SK-N-SH (cell line): Measurements from ENCODE around the gene PRRT4. TPM values are rescaled to one million over a fixed set of nuclear protein-coding genes. Genes with fewer than 3 reads are reported as not detected.

Source experiments
- CTCF ChIA-PET: fragments of 300-600, 350-600 bp; formaldehyde crosslinking; extraction: SDS; loops from one replicate; lab custom pipeline; 2021; lab: Yijun Ruan, JAX
- POLR2A ChIA-PET: fragments of 350-600 bp; sonication (Branson Sonifier 250); formaldehyde crosslinking; extraction: SDS; loops from one replicate; lab custom pipeline; 2020; ENCODE audit warnings: antibody characterized with exemption, inconsistent platforms; lab: Yijun Ruan, JAX
- DNase-seq: peaks from one replicate; pipeline ENCODE4 v3.0.0; 2012
- H2AFZ ChIP-seq: fragments of 200-600 bp; sonication (generic); 2 replicates; pipeline ENCODE4 v1.8.1; 2016; ENCODE audit warnings: antibody characterized with exemption, mild to moderate bottlenecking, low read depth
- H3F3A ChIP-seq: fragments of 200-600 bp; sonication (generic); replicated peaks from 2 replicates; pipeline ENCODE3; 2016; ENCODE audit warnings: antibody characterized with exemption, mild to moderate bottlenecking; ENCODE audit not compliant: insufficient read depth
- H3K27ac ChIP-seq, 2 experiments: fragments of 200-500 bp in 1 of 2; fragments of 200-600 bp in 1 of 2; sonication (Bioruptor generic) in 1 of 2; sonication (generic), shearing (Covaris generic) in 1 of 2; 2 replicates each; pipeline versions ENCODE4 v1.5.1 to v1.6.1; 2014 to 2016; ENCODE audit warnings: low read depth in 2 of 2, inconsistent platforms in 1 of 2, low read length in 1 of 2, mild to moderate bottlenecking in 1 of 2, mixed read lengths in 1 of 2
- H3K27me3 ChIP-seq: fragments of 200-600 bp; sonication (generic), shearing (Covaris generic); 2 replicates; pipeline ENCODE4 v1.6.1; 2016; ENCODE audit warnings: mixed run types; ENCODE audit not compliant: insufficient read depth
- H3K36me3 ChIP-seq, 2 experiments: fragments of 200-500 bp in 1 of 2; fragments of 200-600 bp in 1 of 2; sonication (Bioruptor generic) in 1 of 2; sonication (generic) in 1 of 2; replicated peaks in 1 of 2; 2 replicates each; pipeline versions ENCODE3 to v1.5.1; 2014 to 2016; ENCODE audit warnings: low read length in 1 of 2, mild to moderate bottlenecking in 1 of 2; ENCODE audit not compliant: insufficient read depth in 2 of 2, control insufficient read depth in 1 of 2
- H3K4me1 ChIP-seq, 2 experiments: fragments of 200-500 bp in 1 of 2; fragments of 200-600 bp in 1 of 2; sonication (Bioruptor generic) in 1 of 2; sonication (generic), shearing (Covaris generic) in 1 of 2; 2 replicates each; pipeline versions ENCODE4 v1.5.1 to v1.6.1; 2014 to 2016; ENCODE audit warnings: low read depth in 1 of 2, low read length in 1 of 2, mixed run types in 1 of 2; ENCODE audit not compliant: insufficient read depth in 2 of 2, control insufficient read depth in 1 of 2
- H3K4me2 ChIP-seq: fragments of 200-600 bp; sonication (generic), shearing (Covaris generic); 2 replicates; pipeline ENCODE4 v1.6.1; 2017; ENCODE audit warnings: mixed run types
- H3K4me3 ChIP-seq, 2 experiments: fragments of 200-500 bp in 1 of 2; fragments of 200-600 bp in 1 of 2; sonication (Bioruptor generic) in 1 of 2; sonication (generic), shearing (Covaris generic) in 1 of 2; 2 replicates each; pipeline versions ENCODE4 v1.5.1 to v1.8.1; 2014 to 2016; ENCODE audit warnings: low read depth in 2 of 2, inconsistent platforms in 1 of 2, low read length in 1 of 2, mild to moderate bottlenecking in 1 of 2, mixed read lengths in 1 of 2, moderate library complexity in 1 of 2
- H3K79me2 ChIP-seq: fragments of 200-600 bp; sonication (generic); 2 replicates; pipeline ENCODE4 v1.8.1; 2017; ENCODE audit warnings: mild to moderate bottlenecking; ENCODE audit not compliant: insufficient read depth
- H3K9ac ChIP-seq: fragments of 200-600 bp; sonication (generic); 2 replicates; pipeline ENCODE4 v1.6.1; 2017; ENCODE audit warnings: mixed run types
- H3K9me2 ChIP-seq: fragments of 200-600 bp; sonication (generic); 2 replicates; pipeline ENCODE4 v1.6.1; 2017; ENCODE audit warnings: mixed run types
- H3K9me3 ChIP-seq: fragments of 200-600 bp; sonication (generic); 2 replicates; pipeline ENCODE4 v1.6.1; 2017; ENCODE audit warnings: mixed run types, mild to moderate bottlenecking, moderate library complexity
- H4K20me1 ChIP-seq: fragments of 200-600 bp; sonication (generic); 2 replicates; pipeline ENCODE4 v1.6.1; 2017; ENCODE audit warnings: mild to moderate bottlenecking, mixed run types; ENCODE audit not compliant: insufficient read depth
- CHD2 ChIP-seq: fragments of 150-350 bp; IDR thresholded peaks from 2 replicates; pipeline ENCODE4 v1.6.1; 2018; ENCODE audit warnings: low read length; ENCODE audit not compliant: partially characterized antibody
- CTCF ChIP-seq: fragments of 200-600 bp; sonication (generic); IDR thresholded peaks from 2 replicates; pipeline ENCODE4 v1.6.1; 2017; ENCODE audit warnings: antibody characterized with exemption, mild to moderate bottlenecking, moderate library complexity
- FOXJ3 ChIP-seq: sonication (generic); formaldehyde crosslinking; IDR thresholded peaks from 2 replicates; pipeline ENCODE4 v1.5.1; 2020; ENCODE audit warnings: mild to moderate bottlenecking, missing genetic modification reagents
- FOXM1 ChIP-seq: IDR thresholded peaks from 2 replicates; pipeline ENCODE4 v1.4.0; 2012; ENCODE audit warnings: low read depth, mild to moderate bottlenecking
- IRF3 ChIP-seq: fragments of 150-350 bp; IDR thresholded peaks from 2 replicates; pipeline ENCODE4 v1.6.1; 2016; ENCODE audit warnings: mild to moderate bottlenecking, low read depth, low read length
- POLR2AphosphoS5 ChIP-seq: IDR thresholded peaks from 2 replicates; pipeline ENCODE4 v1.6.1; 2012; ENCODE audit warnings: low read depth, low read length
- RAD21 ChIP-seq: IDR thresholded peaks from 2 replicates; pipeline ENCODE4 v1.6.1; 2012; ENCODE audit warnings: mild to moderate bottlenecking, low read length
- REST ChIP-seq: IDR thresholded peaks from 2 replicates; pipeline ENCODE4 v1.6.1; 2012; ENCODE audit warnings: mild to moderate bottlenecking, low read depth, low read length, moderate library complexity
- SMC3 ChIP-seq: IDR thresholded peaks from 2 replicates; pipeline ENCODE4 v1.6.1; 2012; ENCODE audit warnings: low read depth, low read length, improper control_type of control experiment
- TEAD4 ChIP-seq: IDR thresholded peaks from 2 replicates; pipeline ENCODE4 v1.4.0; 2012; ENCODE audit warnings: mild to moderate bottlenecking, borderline replicate concordance; ENCODE audit not compliant: insufficient read depth
- USF1 ChIP-seq: IDR thresholded peaks from 2 replicates; pipeline ENCODE4 v1.4.0; 2012; ENCODE audit warnings: low read depth, borderline replicate concordance
- WGBS: methylation state at CpG from one replicate; pipeline ENCODE4 v1.1.6; 2017; ENCODE audit warnings: low lambda C conversion rate; 5-methylcytosine and 5-hydroxymethylcytosine counted together
- polyA plus RNA-seq, 3 experiments: library from polyadenylated mRNA; depleted of rRNA; stranded (reverse); fragments of >200 nt; gene quantifications; 2 replicates each; pipeline ENCODE4 v1.2.3, GENCODE V29; 2012

Gene PRRT4
- polyA plus RNA-seq, 1 of the 3 experiments (the other 2 are of a cell fraction) = 1.5 TPM

GRCh38 chr7:128322040-128322643, 39.3 kb downstream of the PRRT4 start:
- Histone ChIP-seq H2AFZ (no peak overlapping the region), H3F3A (peaks cover 18% of the 10 kb centered on the region), H3K4me3 (no peak overlapping the region), H3K79me2 (no peaks in the 10 kb centered on the region), H4K20me1 (no peaks in the 10 kb centered on the region), H3K27ac (peak overlapping the region in 1 of 2 experiments; percentile 16; a peak in 1 of 4 replicates), H3K9me2 (no peaks in the 10 kb centered on the region), H3K36me3 (peaks cover 77 to 82% of the 10 kb centered on the region in 2 experiments), H3K27me3 (no peaks in the 10 kb centered on the region), H3K9me3 (no peaks in the 10 kb centered on the region), H3K4me2 (no peak overlapping the region), H3K4me1 (peaks cover 0 to 6% of the 10 kb centered on the region in 2 experiments; a peak in 2 of 4 replicates), H3K9ac (no peak overlapping the region)
- POLR2A ChIA-PET = interaction anchor here (0.7 to 1.5 kb wide), 3 partner anchors 12 to 55 kb away, joined by 3 to 4 read pairs (median 3); partner anchors contain the start of gene RBM28
- TF ChIP-seq CTCF = peak; percentile 68
- TF ChIP-seq USF1 = no peak
- no peak for TF ChIP-seq REST
- TF ChIP-seq SMC3 = peak; percentile 56
- TF ChIP-seq FOXJ3 (CRISPR knock-in tag) = no peak
- TF ChIP-seq TEAD4 = no peak
- TF ChIP-seq CHD2 = peak; percentile 13
- peak; percentile 70 for TF ChIP-seq RAD21
- no peak for TF ChIP-seq FOXM1
- TF ChIP-seq IRF3 = no peak
- no peak for TF ChIP-seq POLR2AphosphoS5
- DNase-seq = peak; percentile 47
- CTCF ChIA-PET = interaction anchor here (0.6 to 6.1 kb wide), 23 partner anchors 9 to 614 kb away, joined by 3 to 29 read pairs (median 4); partner anchors contain the start of gene RBM28
- 73% methylated on average over 3 of the region's 3 CpGs for WGBS
